GM18907 (cell line): ENCODE results near the gene FOXB2.
A peak's percentile ranks its signal among the peaks of the same experiment; 100 is the strongest.
"Not testable (repeated sequence)": the region's sequence is repeated elsewhere in the genome, so short reads cannot be mapped to it uniquely, and the experiment has no call there.

Experiments used
- ATAC-seq: cut with Tn5 transposase; IDR thresholded peaks from one replicate; pipeline ENCODE4 v1.9.1; 2021; ENCODE audit warnings: mild to moderate bottlenecking, moderate library complexity; ENCODE audit not compliant: unreplicated experiment

The FOXB2 gene

DNA sequence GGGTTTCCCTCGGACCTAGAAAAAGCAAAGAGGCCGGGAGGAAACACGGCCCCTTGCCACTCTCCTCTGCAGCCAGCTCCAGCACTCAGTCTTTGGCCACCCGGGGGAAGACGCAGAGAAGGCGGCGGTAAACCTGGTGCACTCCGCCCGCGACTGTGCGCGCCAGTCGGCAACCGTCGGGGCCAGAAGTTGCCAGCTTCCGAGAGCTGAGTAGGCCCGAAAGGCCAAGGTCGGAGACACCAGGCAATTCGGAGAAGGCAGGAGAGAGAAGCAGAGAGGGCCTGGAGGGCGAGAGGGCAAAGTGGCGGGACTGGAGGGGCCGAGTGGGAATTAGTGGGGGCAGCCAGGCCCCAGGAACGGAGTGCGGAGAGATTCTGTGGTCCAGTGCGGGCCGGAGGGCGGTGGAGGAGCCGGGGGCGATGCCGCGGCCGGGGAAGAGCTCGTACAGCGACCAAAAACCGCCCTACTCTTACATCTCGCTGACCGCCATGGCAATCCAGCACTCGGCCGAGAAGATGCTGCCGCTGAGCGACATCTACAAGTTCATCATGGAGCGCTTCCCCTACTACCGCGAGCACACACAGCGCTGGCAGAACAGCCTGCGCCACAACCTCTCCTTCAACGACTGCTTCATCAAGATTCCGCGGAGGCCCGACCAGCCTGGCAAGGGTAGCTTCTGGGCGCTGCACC, at the start of gene FOXB2:
TSS of gene FOXB2 (plus strand) at position 420 of the 690 bp plus-strand sequence. CDS start at position 420, 0 bp downstream.
- no peak for ATAC-seq

DNA sequence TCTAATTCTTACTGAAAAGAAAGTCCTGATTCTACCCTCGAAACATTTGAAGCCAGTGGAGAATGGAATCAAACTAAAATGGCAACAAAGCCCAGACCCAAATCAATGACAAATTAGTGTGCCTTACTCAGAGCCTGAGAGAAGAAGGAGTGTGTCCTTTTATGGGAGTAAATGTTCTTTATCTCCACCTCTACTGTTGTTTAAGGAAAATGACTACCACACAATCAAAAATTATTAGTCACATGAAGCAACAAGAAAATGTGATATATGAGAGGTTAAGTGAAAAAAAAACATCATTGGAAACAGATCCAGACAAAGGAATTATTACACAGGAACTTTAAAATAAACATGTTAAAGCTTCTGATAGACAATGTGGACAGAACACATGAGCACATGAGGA, 49.7 kb upstream of the FOXB2 start:
- no peak for ATAC-seq

DNA sequence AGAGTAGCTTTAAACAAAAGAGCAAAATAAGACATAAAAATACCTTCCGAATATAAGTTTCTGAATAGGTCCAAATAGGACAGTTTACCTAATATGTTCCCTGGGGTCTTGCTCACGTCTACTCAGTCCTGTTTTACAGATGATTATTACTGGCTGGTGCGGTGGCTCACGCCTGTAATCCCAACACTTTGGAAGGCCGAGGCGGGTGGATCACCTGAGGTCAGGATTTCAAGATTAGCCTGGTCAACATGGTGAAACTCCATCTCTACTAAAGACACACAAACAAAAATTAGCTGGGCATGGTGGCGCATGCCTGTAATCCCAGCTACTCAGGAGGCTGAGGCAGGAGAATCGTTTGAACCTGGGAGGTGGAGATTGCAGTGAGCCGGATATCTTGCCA, 40.6 kb upstream of the FOXB2 start:
- ATAC-seq, result not testable (repeated sequence)

DNA sequence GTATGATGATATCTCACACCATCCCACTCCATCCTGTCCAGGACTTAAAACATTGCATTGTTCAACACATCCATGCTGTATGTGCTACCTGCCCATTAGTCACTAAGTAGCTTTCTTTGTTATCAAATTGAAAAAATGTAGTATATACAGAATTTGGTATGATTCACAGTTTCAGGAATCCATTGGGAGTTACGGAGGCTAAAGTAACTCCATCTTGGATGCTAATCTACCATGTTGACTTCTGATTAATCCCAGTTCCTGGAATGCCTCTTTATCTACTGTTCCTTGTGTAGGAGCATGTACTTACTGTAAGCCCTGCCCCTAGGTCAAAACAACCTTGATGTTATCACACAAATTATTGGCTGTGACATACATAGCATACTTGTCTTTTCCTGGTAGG, 38.9 kb upstream of the FOXB2 start:
- no peak for ATAC-seq

DNA sequence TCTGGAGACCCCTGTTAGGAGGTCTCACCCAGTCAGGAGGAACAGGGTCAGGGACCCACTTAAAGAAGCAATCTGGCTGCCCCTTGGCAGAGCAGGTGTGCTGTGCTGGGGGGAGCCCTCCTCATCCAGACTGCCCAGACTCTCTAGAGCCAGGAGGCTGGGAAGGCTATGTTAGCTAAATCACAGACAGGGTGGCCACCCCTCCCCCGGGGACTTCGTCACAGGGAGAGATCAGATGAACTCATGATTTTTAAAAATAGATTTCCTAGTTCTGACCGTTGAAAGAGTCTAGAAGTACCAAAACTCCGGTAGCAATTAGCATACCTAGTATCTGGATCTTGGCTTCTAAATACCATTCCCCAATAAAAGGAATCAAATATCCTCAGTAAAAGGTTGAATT, 35.0 kb upstream of the FOXB2 start:
- no peak for ATAC-seq

DNA sequence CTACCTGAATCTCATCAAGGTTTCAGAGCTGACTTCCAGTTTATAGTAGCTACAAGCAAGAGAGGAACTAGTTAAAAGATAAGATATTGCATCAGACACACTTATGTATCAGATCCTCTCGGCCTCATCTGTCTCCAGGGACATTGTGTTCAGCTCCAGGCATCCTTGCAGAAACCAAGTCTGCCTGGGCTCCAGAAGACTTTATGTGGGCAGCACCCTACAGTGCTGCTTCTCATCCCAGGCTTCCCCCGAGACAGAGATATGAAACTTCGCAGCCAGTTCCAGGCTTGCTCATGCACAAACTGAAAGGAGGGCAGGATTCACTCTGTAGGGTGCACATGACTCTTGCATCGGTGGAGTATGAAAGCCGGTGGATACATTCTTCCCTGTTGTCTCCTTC, 33.9 kb upstream of the FOXB2 start:
- ATAC-seq, result no peak

DNA sequence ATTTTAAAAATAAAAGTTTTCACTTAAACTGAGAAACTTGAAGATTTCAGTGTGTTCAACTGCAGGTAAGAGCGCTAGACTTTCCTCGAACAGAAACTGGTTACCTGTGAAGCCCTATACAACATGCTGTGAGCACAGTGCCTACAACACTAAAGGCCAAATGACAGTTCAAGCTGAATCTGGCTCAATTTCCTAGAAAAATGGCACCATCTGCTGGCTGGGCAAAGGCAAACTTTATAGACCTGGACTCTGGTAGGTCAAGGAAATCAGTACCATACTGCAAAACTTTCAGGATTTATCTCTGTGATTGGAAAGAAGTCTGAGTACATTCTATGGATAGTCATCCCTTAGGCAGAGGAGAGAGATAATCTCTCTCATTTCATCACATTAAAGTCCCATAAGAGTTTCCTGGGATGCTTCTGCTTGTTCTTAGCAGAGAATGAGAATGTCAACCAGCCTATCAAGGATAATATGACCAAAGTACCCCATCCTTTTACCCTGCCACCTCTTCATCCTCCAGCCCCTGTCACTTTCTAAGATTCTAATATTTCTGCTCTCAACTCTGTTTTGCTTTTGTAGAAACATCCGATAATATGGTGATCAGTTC, 31.8 kb upstream of the FOXB2 start:
- ATAC-seq, result no peak

DNA sequence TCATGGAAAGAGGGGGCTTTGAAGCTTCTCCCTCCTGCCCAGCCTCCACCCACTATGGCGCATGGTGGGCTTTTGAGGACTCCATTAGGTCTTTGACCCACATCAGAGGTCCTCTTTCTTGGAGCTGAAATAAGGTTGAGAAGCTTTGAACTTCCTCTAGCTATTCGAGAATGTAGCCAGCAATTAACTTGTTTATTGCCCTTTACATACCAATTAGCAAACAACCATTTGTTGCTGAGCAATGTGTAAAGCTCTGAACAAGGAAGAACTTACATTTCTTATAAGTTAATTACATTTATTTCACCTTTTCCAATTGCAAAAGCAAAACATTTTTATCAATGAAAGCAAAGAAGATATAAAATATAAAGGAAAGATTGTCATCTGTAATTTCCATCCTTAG, 30.5 kb upstream of the FOXB2 start:
- ATAC-seq, result no peak

DNA sequence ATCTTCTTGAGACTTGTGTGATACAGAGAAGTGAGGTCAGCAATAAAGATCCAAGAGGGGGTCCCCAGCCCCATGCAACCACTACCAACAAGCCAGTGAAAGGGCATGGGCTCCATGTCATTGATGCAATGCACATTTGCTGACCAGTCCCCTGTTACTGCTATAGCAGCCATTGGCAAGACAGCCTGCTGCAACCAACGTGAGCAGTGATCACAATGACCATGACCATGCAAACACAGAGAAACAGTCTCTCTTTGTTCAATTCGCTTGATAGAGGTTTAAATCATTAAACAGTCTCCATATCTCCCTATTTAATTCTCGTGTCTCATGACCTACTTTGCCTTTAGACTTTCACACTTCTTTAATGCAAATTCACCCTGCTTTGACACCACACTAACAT, 30.0 kb upstream of the FOXB2 start:
- no peak for ATAC-seq

DNA sequence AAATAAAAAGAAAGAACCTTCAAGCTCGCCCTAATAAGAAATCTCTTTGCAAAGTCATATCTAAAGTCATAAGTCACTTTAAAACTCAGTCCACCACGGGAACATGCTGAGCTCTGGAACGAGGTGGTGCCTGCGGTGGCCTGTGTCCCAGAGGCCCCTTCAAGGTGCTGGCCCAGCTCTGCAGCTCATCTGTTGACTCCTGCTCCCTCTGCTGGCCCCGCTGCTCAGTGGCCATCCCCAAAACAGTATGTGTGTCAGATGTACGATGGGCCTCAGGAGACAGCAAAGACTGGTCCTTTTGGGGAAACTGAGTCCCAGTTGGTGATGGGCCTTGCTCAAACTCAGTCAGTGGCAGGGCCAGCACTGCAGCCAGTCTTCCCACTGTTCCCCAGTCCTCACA, 22.8 kb upstream of the FOXB2 start:
- peak; percentile 42 for ATAC-seq

DNA sequence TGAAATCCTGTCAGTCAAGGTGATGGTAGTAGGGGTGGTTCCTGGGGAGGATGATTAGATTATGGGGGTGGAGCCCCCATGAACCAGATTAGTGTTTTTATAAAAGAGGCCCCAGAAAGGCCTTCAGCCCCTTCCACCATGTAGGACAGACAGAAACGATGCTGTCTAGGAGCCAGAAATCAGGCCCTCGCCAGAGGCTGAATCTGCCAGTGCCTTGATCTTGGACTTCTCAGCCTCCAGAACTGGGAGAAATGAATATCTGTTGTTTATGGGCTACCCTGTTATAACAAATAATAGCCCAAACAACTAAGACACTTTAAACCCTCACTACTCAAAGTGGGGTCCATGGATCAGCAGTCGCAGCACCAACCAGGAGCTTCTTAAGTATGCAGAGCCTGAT, 20.2 kb upstream of the FOXB2 start:
- ATAC-seq, result no peak

DNA sequence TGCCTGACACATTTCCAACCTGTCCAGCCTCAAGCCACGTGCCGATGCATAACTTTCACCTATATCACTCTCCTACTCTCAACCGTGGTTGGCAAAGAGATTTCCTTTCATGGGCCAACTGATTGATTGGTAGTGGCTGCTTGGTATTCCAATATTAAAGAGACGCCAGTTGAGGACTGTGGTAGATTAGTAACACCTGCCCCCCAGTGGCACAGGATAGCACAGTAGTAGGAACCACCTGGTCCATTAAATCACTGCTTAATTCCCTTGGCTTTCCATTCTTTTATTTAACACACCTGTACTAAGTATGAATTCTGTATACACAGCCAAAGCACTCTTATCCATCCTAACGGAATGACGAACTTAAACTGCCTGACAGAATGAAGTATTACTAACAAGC, 19.1 kb upstream of the FOXB2 start:
- no peak for ATAC-seq

DNA sequence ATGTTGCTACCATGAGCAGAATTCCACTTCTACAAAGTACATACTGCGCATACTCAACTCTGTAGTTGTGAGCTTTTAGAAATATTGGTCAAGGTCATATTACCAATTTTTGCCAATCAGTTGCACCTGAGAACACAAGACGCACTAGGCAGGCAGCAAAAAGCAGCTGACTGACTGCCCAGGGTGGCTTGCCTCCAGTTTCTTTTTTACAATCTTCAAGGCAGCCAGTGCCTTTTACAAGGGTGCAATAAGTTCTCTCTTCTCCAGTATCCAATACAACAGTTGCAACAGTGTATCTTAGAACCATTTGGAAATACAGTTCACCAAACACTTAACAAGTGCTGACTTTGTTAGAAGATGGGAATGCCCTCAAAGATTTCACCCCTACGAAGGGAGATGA, 16.1 kb upstream of the FOXB2 start:
- no peak for ATAC-seq

DNA sequence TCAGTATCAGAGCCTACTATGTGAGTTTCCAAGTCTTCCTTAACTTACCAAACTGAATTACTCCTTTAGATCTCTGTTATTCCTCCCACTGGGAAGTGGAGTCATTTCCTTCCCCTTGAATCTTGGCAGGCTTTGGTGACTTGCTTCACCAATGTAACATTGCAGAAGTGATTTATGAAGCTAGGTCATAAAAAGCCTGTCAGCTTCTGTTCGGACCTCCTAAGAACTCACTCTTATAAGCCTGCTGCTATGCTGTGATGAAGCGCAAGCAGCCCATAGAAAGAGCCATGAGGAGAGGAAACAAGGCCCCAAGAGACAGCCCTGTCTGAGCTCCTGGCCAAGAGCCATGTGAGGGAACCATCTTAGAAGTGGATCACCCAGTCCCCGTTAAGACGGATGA, 14.2 kb upstream of the FOXB2 start:
- ATAC-seq, result no peak

DNA sequence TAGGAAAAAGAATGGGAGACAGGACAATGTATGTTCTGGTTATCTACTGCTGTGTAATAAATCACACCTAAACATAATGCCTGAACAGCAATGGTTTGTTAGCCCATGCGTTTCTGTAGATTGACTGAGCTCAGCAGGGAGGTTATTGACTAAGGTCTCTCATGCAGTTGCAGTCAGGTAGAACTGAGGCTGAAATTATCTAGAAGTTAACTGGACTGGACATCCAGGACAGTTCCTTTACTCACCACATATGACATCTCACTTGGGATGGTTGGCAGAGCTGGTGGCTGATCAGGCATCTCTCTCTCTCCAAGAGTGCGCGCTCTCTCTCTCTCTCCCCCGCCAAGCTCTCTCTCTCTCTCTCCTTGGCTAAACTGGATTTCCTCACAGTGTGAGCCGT, 8.9 kb upstream of the FOXB2 start:
- ATAC-seq, result no peak

DNA sequence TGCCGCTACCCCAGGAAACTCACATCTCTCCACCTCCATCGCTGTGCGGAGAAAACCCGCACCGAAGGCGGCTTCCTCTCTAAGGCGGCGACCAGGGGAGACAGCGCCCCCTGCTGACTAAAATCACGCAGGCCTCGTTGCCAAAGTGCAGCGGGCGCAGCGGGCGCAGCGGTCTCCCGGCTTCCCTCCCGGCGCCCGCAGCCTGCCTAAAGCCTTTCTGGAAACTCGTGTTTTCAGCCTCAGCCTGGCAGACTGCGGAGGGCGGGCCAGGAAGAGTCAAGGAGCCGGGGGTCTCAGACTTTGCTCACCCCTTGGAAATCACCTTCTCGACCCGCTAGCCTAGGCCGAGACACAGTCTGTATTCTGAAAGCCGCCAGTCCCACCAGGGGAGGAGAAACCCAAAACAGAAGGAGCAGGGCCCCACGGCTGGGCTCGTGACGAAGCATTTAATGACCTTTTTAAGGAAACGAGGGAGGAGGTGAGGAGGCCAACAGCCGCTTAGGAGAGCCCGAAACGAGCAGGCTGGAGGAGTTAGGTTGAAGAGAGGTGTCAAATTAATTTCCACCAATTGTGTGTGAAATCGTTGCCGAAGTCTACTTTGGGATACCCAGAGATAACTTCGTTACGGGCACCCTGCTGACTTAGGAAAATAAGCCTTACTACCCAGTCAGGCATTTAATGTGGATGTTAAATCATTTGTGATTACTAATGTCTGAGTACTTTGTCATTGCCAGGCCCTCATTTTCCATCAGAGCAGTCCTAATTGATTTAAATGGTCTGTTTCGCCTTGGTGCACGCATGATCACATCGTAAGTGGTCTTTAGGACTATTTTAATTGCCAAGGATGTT, 7.3 kb upstream of the FOXB2 start:
- peak; percentile 82 for ATAC-seq

DNA sequence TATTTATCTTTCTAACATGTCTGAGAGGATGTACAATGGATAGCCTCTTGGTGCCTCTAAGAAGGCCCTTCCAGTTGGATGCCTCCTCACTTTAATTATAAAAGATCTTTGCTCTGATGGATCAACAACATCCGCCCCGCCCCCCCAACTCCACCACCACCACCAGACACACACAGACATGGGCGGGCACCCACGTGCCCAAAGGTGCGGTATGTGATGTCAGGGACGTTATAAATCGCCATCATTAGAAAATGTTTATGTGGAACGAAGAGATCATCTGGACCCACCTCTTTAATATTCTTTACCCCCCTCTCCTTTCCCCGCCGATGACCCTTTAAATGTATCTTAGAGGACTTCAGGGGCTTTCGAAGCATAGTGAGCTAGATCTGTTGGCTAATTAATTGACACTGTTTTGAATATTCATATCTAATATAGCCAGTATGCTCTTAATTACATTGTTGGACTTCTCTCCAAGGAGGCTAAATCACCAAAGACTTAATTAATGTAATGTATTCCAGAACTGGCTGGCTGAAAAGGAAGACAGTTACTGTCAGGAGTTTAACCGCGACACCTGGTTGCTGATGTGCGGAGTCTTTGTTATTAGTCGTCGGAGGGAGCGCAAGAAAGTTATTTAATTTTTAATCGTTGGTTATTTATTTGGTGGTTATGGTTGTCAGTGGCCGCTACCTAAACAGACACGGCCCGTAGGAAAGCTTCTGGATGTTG, 6.1 kb upstream of the FOXB2 start:
- no peak for ATAC-seq

DNA sequence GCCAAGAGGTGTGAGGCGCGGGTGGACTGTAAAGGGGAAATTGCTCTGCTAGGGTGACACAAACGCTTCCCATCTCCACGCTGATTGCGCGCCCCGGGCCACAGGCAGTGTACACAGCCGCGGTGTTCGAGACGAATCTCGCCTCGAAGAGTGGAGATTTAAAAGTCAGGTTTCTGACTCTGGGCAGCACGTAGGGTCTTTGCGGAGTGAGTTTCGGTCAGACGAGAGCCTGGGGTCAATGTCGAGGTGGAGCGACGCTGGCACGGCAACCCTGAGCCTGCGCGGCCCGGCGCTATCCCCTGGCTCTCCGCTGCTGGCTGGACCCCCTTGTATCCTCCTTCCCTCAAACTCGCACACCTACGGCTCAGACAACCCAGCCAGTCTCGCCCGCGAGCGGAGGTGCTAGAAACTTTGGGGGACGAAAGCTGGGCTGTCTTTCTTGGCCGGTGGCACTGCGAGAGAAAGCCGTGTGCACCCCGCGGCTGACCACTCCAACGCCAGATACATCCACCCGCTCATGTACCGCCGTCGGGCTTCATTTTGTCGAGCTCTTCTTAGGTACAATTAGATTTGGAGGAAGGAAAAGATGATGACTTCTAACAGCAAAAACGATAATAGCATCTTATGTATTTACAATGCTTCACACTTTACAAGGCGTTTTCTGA, 5.4 kb upstream of the FOXB2 start:
- no peak for ATAC-seq

DNA sequence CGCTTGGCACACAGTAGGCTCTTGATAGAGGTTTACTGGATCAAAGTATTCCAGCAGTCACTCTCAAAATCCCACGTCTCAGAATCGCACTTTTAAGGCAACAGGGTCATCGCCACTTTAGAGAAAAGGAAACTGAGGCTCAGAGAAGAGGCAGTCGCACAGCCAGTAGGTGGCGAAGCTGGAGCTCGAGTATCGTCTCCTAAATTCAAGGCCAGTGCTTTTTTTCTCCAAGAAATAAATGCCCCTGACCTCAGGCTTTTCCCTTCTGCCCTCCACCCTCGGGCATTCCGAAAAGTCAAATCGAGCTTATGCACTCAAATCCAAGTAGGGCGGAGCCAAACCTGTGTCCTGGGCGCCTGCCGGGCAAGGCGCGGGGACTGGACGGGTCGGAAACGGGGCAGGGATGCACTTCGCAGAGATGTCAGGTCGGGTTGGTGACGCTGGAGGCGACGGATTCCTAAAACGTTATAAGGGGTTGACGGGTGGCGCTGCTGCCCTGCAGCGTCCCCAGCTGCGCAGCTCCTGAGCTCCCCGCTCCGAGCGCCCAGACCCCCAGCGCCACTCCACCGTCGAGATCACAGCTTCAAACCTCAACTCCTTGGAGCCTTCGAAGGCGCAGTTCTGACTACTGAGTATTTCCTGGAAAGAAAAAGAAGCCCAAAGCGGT, 4.7 kb upstream of the FOXB2 start:
- no peak for ATAC-seq

DNA sequence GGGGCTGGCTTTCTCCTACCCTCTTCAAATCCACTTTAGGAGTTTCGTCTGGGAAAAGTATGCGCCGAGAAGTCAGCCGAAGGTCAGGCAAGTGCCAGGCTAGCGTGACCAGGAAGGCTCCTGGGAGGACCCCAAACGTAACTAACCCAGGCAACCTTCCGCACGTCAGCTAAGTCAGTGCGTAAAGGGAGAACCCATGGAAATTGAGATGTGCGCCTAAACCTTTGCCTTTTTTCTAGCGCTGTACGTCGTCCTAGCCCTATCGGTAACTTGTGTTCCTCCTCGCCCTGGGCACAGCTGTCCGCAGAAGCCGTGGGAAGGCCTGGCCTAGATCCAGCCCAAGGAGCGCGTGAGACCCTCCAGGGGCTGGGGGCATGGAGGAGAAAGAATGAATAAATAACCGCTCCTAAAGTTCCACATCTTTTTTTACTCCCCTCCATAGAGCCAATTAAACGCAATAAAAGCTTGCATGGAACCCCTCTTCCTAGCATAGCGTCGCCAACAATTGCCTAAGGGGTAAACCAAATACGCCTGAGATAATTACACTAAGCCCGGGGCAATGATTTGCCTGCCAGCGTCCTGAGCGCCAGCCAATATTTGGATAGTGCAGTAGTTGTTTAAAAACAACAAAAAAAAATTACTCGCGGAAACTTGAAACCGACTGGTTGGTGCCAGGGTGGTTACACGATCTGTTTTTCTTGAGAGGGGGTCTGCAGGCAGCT, 4.0 kb upstream of the FOXB2 start:
- ATAC-seq, result no peak
